NCI-H146 (cell line): ENCODE results near the gene DCP1A.
A peak's percentile ranks its signal among the peaks of the same experiment; 100 is the strongest.

Experiments used
- DNase-seq: peaks from one replicate; lab custom pipeline; 2025; lab: John Stamatoyannopoulos, UW

DCP1A gene

DNA sequence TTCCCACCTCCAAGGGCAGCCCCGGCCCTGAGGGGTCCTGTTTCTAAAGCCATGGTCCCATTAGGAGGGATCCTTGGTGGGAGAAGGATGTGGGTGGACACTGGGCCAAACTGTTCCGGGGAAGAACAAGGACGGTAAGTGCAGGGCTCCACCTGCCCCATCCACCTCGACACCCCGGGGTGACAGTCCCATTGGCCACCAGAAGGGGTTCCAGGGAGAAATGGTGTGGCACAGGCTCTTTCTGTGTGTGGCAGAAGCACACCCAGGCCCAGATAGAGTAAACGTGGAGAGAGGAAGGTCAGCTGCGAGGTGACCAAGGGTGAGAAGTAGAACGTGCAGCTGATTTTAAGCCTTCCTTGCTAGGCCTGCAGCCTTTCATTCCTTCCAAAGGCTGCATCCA lies 103.6 kb downstream of the DCP1A start:
- DNase-seq, result no peak

GRCh38 chr3:53243165-53243564 lies 104.2 kb downstream of the DCP1A start:
- DNase-seq, result peak; percentile 77

GRCh38 chr3:53242642-53243041 lies 104.7 kb downstream of the DCP1A start:
- DNase-seq, result no peak

GRCh38 chr3:53242155-53242554 lies 105.2 kb downstream of the DCP1A start:
- no peak for DNase-seq

- no peak for DNase-seq
Measured at GRCh38 chr3:53240989-53241972, 106.1 kb downstream of the DCP1A start.

DNA sequence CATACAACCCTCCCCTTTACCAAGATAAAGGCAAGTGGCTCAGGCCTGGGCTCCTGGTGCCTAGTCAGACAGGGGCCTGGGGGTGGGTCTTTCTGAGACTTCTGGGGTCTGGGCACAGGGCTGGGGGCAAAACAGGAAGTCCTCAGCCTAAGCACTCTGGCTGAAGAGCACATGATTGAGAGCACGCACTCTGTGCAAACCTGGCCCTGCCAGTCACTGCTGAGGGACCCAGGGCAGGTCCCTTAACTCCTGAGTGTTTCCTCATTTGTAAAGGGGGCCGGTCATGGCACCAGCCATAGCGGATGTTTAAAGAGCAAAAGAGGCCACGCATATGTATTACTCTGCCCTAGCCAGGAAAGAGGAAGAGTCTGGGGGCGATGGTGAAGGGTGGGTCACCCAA lies 107.5 kb downstream of the DCP1A start:
- no peak for DNase-seq

GRCh38 chr3:53238886-53239285 lies 108.5 kb downstream of the DCP1A start:
- no peak for DNase-seq

DNA sequence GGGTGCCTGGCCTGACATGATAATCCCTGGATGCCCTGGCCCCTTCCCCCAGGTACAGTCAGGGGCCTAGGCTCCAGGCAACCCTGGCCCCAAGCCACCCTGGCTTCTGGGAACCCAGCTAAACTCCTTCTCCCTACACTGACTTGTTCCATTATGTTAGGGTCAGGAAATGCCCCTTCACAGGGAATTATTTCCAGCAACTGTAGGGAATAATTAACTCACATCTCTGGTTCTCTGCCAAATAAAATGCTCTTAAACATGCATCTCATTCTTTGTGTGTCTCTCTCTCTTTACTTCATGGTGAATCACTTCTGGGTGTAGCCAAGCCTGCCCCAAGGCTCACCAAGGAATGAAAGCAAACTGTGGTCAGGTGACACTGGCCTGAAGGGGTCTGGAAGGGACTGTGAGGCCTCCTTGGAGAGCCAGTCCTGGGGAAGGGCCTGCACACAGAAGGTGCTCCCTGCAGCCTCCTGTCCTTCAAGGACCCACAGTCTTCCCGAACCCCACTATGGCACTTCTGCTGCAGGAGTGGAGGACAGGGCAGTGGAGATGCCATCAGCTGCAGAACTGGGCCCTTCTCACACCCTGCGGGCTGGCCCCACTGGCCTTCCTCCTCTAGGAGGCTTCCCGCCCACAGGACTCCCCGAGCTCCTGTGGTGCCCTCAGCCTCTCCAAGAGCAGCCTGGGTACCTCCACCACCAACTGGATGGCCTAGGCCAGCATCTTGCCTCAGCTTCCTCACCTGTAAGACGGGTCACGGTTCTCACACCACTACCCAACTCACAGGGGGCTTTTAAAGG lies 109.1 kb downstream of the DCP1A start:
- DNase-seq, result no peak

GRCh38 chr3:53236112-53236841 lies 111.1 kb downstream of the DCP1A start:
- no peak for DNase-seq

DNA sequence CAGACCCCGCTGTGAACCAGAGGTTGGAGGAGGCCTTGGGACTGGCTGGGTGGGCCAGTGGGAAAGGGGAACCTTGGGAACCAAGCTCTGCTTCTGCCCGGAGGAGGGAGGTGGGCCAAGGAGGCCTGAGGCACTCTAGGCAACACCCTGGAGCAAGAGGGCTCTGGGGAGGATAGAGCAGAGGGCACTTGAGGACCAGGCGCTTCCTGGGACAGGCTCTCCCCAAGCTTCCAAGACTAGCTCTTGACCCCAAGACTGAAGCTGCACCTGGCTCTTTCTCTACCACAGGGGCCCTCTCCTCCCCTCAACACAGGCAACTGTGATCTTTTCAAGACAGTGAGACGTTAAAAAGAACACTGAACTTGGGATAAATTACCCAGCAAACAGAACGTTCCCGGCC lies 111.8 kb downstream of the DCP1A start:
- no peak for DNase-seq

DNA sequence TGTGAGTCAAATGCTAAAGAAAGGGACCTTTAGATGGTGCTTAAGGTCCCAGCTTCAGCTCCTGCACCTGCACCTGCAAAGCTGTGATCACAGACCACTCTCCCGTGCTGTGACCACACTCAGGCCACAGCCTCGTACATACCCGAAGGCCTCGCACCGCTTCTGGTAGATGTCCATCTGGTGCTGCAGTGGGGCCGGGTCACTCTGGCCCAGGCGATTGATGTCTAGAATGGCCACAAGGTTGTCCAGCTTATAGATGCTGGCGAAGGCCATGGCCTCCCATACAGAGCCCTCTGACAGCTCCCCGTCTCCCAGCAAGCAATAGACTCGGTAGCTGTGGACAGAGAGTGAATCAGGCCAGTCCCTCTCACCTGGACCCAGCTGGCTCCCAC lies 112.5 kb downstream of the DCP1A start:
- no peak for DNase-seq

DNA sequence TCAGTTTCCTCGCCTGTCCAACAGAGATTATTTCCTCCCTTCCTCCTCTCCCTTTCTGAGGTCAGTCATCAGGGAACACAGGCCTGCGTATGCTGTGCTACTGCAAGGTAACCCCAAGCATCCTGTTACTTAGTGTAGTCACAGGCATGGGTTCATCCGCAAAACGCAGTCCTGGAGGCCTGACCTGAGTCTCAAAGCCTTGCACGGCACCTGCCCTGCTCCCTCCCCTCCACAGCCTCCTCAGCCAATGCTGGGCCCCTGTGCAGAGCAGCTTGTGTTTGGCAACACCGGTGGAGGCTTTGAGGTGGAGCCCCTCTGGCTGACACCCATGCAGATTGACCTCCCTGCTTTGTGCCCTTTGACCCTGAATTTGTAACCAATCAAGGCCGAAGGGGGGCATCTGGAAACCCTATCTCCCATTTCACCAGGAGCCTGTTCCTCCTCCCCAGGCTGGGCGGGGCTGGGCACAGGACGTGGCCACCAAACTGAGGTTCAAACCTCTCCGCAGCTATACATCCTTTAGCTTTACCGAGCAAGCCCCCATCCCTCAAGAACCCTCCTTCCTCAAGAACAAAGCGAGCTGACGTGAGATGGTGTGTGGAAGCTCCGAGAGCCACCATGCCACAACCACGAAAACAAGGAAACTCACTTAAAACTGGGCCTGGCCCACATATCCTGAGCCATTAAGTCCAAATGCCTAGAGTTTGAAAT lies 113.1 kb downstream of the DCP1A start:
- DNase-seq, result no peak
